ENCODE results near the gene CNTNAP5. TPM values are rescaled to one million over a fixed set of nuclear protein-coding genes. Genes with fewer than 3 reads are reported as not detected.

Gene CNTNAP5
- total and polyA plus RNA-seq, 2 of the 8 experiments (the other 6 are each of a cell fraction or from before 2014, with no cell fraction given) = 0.11 to 0.76 TPM

DNA sequence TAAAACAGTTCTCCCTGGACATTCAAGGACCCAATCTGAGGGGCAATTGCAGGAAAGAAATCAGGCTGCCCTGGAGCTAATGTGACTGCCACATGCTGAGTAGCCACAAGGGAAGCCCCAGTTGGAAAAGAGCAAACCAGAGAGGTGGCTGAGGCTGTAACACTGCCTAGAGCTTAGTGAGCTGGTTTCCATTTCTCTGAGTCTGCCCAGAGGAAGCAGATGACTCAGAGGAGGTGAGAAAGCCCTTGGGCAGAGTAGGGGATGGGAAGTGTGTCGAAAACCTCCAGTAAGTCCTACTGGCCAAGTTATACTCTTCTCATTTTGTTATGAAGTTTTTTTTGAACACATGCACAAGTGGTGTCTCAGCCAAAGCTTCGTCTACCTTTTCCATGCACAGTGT lies 753.0 kb downstream of the CNTNAP5 start:
- no peaks in the 10 kb centered on the region for H3K9me3 ChIP-seq (ENCODE audit: insufficient read depth in 2 of 2, low read depth in 1 of 2, low read length in 1 of 2)
- H4K20me1 ChIP-seq (replicated peaks in 1 of 2; ENCODE audit: control insufficient read depth in 1 of 2, insufficient read depth in 2 of 2, low read length in 2 of 2) = no peaks in the 10 kb centered on the region
- no peak overlapping the region for H3K56ac ChIP-seq (replicated peaks; ENCODE audit: insufficient read length, low read depth, low read length)
- H3K23ac ChIP-seq (ENCODE audit: insufficient read length) = no peak overlapping the region
- H3K18ac ChIP-seq (ENCODE audit: extremely low read depth, low read length) = no peak overlapping the region
- no peaks in the 10 kb centered on the region; the same call in 1 of the 2 replicates for H3K23me2 ChIP-seq (ENCODE audit: low read depth, low read length)
- no peak overlapping the region for H2BK120ac ChIP-seq (replicated peaks; ENCODE audit: low read depth, low read length)
- no peaks in the 10 kb centered on the region for H3K79me1 ChIP-seq (ENCODE audit: low read depth, low read length)
- H2BK20ac ChIP-seq (ENCODE audit: low read length) = no peak overlapping the region
- no peak overlapping the region for H3K4ac ChIP-seq (replicated peaks; ENCODE audit: insufficient read length, low read depth, low read length)
- ChIA-PET POLR2A (ENCODE audit: partially characterized antibody) (no interaction called here), CTCF (ENCODE audit: partially characterized antibody) (interaction anchor here (0.6 to 1.2 kb wide), 3 partner anchors 20 to 1980 kb away, joined by 3 to 4 read pairs (median 3); no protein-coding TSS in a partner anchor)
- H2BK5ac ChIP-seq (ENCODE audit: low read depth, low read length) = no peak overlapping the region
- no peaks in the 10 kb centered on the region for H3K4me1 ChIP-seq (replicated peaks in 1 of 4; ENCODE audit: control insufficient read depth in 3 of 4, insufficient read depth in 4 of 4, low read length in 3 of 4)
- H3K79me2 ChIP-seq (ENCODE audit: control insufficient read depth in 1 of 2, insufficient read depth in 2 of 2, low read length in 2 of 2) = no peaks in the 10 kb centered on the region
- H3K27me3 ChIP-seq (replicated peaks in 1 of 4; ENCODE audit: control insufficient read depth in 3 of 4, extremely low read depth in 1 of 4, insufficient read depth in 3 of 4, low read length in 3 of 4) = no peaks in the 10 kb centered on the region
- no peak overlapping the region for H2BK15ac ChIP-seq (ENCODE audit: low read length)
- H3K36me3 ChIP-seq (ENCODE audit: control insufficient read depth in 2 of 4, insufficient read depth in 4 of 4, low read length in 3 of 4) = no peaks in the 10 kb centered on the region
- H2AFZ ChIP-seq (ENCODE audit: low read length) = no peak overlapping the region
- WGBS, 2 experiments (ENCODE audit: extremely low coverage in 1 of 2, insufficient coverage in 1 of 2, insufficient read length in 1 of 2, insufficient replicate concordance in 2 of 2, low coverage in 1 of 2, low lambda C conversion rate in 2 of 2, missing lambda C conversion rate in 1 of 2) = 93% methylated on average over 2 of the region's 2 CpGs; no CpG with 5 or more reads in 1 of the 2 experiments
- no peak overlapping the region for H4K8ac ChIP-seq (ENCODE audit: extremely low read depth, insufficient read depth, low read length)
- no peak overlapping the region for H3K27ac ChIP-seq (ENCODE audit: low read depth, low read length)
- no peak for DNase-seq (ENCODE audit: low read depth in 1 of 2, low spot score in 2 of 2)
- H2BK12ac ChIP-seq (ENCODE audit: low read depth, low read length) = no peak overlapping the region; the same call in 1 of the 2 replicates
- H3K14ac ChIP-seq (ENCODE audit: insufficient read length) = no peak overlapping the region
- FAIRE-seq = no peak
- no peak overlapping the region for H3K4me2 ChIP-seq (ENCODE audit: insufficient read depth in 1 of 2, low read depth in 2 of 2, low read length in 2 of 2)
- H4K91ac ChIP-seq (replicated peaks; ENCODE audit: insufficient read length, low read length) = no peak overlapping the region
- H4K5ac ChIP-seq (ENCODE audit: insufficient read length, low read depth, low read length) = no peak overlapping the region
- H3K9ac ChIP-seq (replicated peaks in 1 of 4; ENCODE audit: extremely low read depth in 1 of 4, low read depth in 3 of 4, low read length in 3 of 4) = no peak overlapping the region
- H3K4me3 ChIP-seq (ENCODE audit: extremely low read depth in 1 of 4, insufficient read depth in 2 of 4, low read depth in 3 of 4, low read length in 4 of 4) = no peak overlapping the region
- no peak overlapping the region for H2AK5ac ChIP-seq (ENCODE audit: low read depth, low read length)
- no peak for TF ChIP-seq SUZ12 (IDR thresholded peaks at IDR 0.05; ENCODE audit: low read length)
- TF ChIP-seq, protein P1, sequence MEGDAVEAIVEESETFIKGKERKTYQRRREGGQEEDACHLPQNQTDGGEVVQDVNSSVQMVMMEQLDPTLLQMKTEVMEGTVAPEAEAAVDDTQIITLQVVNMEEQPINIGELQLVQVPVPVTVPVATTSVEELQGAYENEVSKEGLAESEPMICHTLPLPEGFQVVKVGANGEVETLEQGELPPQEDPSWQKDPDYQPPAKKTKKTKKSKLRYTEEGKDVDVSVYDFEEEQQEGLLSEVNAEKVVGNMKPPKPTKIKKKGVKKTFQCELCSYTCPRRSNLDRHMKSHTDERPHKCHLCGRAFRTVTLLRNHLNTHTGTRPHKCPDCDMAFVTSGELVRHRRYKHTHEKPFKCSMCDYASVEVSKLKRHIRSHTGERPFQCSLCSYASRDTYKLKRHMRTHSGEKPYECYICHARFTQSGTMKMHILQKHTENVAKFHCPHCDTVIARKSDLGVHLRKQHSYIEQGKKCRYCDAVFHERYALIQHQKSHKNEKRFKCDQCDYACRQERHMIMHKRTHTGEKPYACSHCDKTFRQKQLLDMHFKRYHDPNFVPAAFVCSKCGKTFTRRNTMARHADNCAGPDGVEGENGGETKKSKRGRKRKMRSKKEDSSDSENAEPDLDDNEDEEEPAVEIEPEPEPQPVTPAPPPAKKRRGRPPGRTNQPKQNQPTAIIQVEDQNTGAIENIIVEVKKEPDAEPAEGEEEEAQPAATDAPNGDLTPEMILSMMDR (IDR thresholded peaks at IDR 0.05; ENCODE audit: control extremely low read depth in 1 of 3, insufficient read depth in 1 of 3, low read depth in 1 of 3, low read length in 3 of 3) = no peak
- TF ChIP-seq, protein P2, sequence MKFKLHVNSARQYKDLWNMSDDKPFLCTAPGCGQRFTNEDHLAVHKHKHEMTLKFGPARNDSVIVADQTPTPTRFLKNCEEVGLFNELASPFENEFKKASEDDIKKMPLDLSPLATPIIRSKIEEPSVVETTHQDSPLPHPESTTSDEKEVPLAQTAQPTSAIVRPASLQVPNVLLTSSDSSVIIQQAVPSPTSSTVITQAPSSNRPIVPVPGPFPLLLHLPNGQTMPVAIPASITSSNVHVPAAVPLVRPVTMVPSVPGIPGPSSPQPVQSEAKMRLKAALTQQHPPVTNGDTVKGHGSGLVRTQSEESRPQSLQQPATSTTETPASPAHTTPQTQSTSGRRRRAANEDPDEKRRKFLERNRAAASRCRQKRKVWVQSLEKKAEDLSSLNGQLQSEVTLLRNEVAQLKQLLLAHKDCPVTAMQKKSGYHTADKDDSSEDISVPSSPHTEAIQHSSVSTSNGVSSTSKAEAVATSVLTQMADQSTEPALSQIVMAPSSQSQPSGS (IDR thresholded peaks at IDR 0.05; ENCODE audit: low read length) = no peak
- no peak for TF ChIP-seq PHF8 (conservative IDR thresholded peaks at IDR 0.05; ENCODE audit: low read depth, low read length)
- no peak for TF ChIP-seq HDAC2 (IDR thresholded peaks at IDR 0.05; ENCODE audit: borderline replicate concordance in 1 of 2, low read depth in 2 of 2, low read length in 2 of 2)
- no peak for TF ChIP-seq RNF2 (IDR thresholded peaks at IDR 0.05; ENCODE audit: borderline replicate concordance, low read depth, low read length, missing control alignments, poor library complexity, severe bottlenecking)
- no peak for TF ChIP-seq SIX5 (IDR thresholded peaks at IDR 0.05; ENCODE audit: low read depth, low read length)
- TF ChIP-seq SP1 (IDR thresholded peaks at IDR 0.05; ENCODE audit: low read depth, low read length) = no peak

Measured in H1 (cell line).